Keratinocyte (primary cell): ENCODE data around the gene VWC2. TPM values are rescaled to one million over a fixed set of nuclear protein-coding genes. Genes with fewer than 3 reads are reported as not detected.

ENCODE experiments used
- DNase-seq: peaks from one replicate; pipeline ENCODE4 v3.0.0-alpha.2; 2011; ENCODE audit warnings: low read depth, missing footprints, low spot score
- FAIRE-seq: peaks from 2 replicates; lab custom pipeline; 2011; peaks lifted over from hg19 to GRCh38; lab: Jason Lieb, UNC
- H2AFZ ChIP-seq: 2 replicates; pipeline ENCODE4 v1.6.0; 2012; ENCODE audit warnings: low read length, control low read depth, inconsistent platforms; ENCODE audit not compliant: control insufficient read depth
- H3K27ac ChIP-seq: 2 replicates; pipeline ENCODE4 v1.5.1; 2011; ENCODE audit warnings: low read length; ENCODE audit not compliant: control insufficient read depth, insufficient read depth
- H3K27me3 ChIP-seq: 3 replicates; pipeline ENCODE4 v1.6.0; 2011; ENCODE audit warnings: low read length; ENCODE audit not compliant: control insufficient read depth, insufficient read depth; ENCODE audit errors: extremely low read depth
- H3K36me3 ChIP-seq, 2 experiments: 2 replicates in 1 of 2; 3 replicates in 1 of 2; pipeline ENCODE4 v1.5.1; 2011; ENCODE audit warnings: low read length in 2 of 2, mild to moderate bottlenecking in 1 of 2; ENCODE audit not compliant: control insufficient read depth in 2 of 2, insufficient read depth in 2 of 2; ENCODE audit errors: extremely low read depth in 1 of 2
- H3K4me1 ChIP-seq: 3 replicates; pipeline ENCODE4 v1.5.1; 2011; ENCODE audit warnings: low read length; ENCODE audit not compliant: control insufficient read depth, insufficient read depth; ENCODE audit errors: extremely low read depth
- H3K4me2 ChIP-seq: 3 replicates; pipeline ENCODE4 v1.6.0; 2011; ENCODE audit warnings: low read depth, low read length; ENCODE audit not compliant: control insufficient read depth, insufficient read depth; ENCODE audit errors: extremely low read depth
- H3K4me3 ChIP-seq, 3 experiments: fragments of 200-600 bp in 1 of 3; sonication (generic) in 1 of 3; 2 replicates in 2 of 3; 3 replicates in 1 of 3; pipeline ENCODE4 v1.5.1; 2011 to 2016; ENCODE audit warnings: low read length in 3 of 3, mild to moderate bottlenecking in 3 of 3, control low read depth in 2 of 3, inconsistent platforms in 1 of 3, low read depth in 1 of 3, mixed read lengths in 1 of 3, mixed run types in 1 of 3, moderate library complexity in 1 of 3; ENCODE audit not compliant: control insufficient read depth in 2 of 3, insufficient read depth in 2 of 3; ENCODE audit errors: extremely low read depth in 1 of 3
- H3K79me2 ChIP-seq: 2 replicates; pipeline ENCODE4 v1.6.0; 2012; ENCODE audit warnings: low read length; ENCODE audit not compliant: control insufficient read depth, insufficient read depth
- H3K9ac ChIP-seq: 3 replicates; pipeline ENCODE4 v1.6.0; 2011; ENCODE audit warnings: low read length; ENCODE audit not compliant: control insufficient read depth, insufficient read depth; ENCODE audit errors: extremely low read depth
- H3K9me1 ChIP-seq: 3 replicates; pipeline ENCODE4 v1.6.0; 2011; ENCODE audit warnings: low read length; ENCODE audit not compliant: control insufficient read depth, insufficient read depth; ENCODE audit errors: extremely low read depth
- H3K9me3 ChIP-seq: 2 replicates; pipeline ENCODE4 v1.5.1; 2012; ENCODE audit warnings: low read depth, low read length; ENCODE audit not compliant: control insufficient read depth
- H4K20me1 ChIP-seq: 3 replicates; pipeline ENCODE4 v1.6.0; 2011; ENCODE audit warnings: low read length; ENCODE audit not compliant: control insufficient read depth, insufficient read depth; ENCODE audit errors: extremely low read depth
- CTCF ChIP-seq, 3 experiments: IDR thresholded peaks in 1 of 3; conservative IDR thresholded peaks in 1 of 3; optimal IDR thresholded peaks in 1 of 3; 2 replicates in 2 of 3; 3 replicates in 1 of 3; pipeline versions ENCODE3 to v1.5.1; 2011; ENCODE audit warnings: low read length in 3 of 3, mild to moderate bottlenecking in 3 of 3, moderate library complexity in 2 of 3, control low read depth in 1 of 3, inconsistent platforms in 1 of 3; ENCODE audit not compliant: insufficient read depth in 2 of 3; ENCODE audit errors: extremely low read depth in 1 of 3
- EZH2 ChIP-seq: IDR thresholded peaks from one replicate; pipeline ENCODE4 v1.6.1; 2012; ENCODE audit warnings: inconsistent platforms, mild to moderate bottlenecking, low read length, moderate library complexity
- dilution Hi-C: fragments of 300-500 bp; cut with MboI; formaldehyde crosslinking; loops from one replicate; pipeline ENCODE4 v1.7.0; 2020; ENCODE audit warnings: low sequenced_read_pairs; ENCODE audit not compliant: extremely low pct_ligation_motif_present
- polyA plus RNA-seq, 5 experiments: library from polyadenylated mRNA; depleted of rRNA in 3 of 5; stranded (reverse) in 3 of 5; stranded (forward) in 1 of 5; unstranded in 1 of 5; fragments of >200 nt; gene quantifications; 1 replicate in 1 of 5; 2 replicates in 3 of 5; 3 replicates in 1 of 5; pipeline versions ENCODE4 v1.2.1 to v1.2.3, GENCODE V29; 2011 to 2012; ENCODE audit warnings: missing spikeins in 2 of 5, low read depth in 1 of 5, low replicate concordance in 1 of 5

The VWC2 gene
- polyA plus RNA-seq, 1 donor (not counting 4 experiments of a cell fraction or from before 2014, with no cell fraction given): not detected

DNA sequence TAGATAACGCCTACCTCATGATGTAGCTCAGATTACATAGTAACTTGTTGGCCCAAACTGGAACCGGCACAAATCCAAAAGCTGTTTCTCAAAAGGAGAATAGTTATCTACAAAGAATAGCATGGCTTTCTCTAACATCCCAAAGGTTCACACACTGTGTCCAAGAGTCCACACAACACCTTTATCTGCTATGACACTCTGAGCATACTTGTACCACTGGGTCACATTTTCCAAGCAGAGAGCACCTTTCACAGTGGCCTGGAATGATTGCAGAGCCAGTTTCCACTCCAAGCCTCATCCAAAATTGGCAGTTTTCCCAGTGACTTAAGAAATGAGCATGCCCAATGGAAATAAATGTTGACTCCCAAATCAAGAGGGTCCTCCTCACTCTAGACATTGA, 155.3 kb downstream of the VWC2 start:
- H3K79me2 ChIP-seq: no peaks in the 10 kb centered on the region
- no peak overlapping the region for H3K4me2 ChIP-seq
- no peak for DNase-seq
- FAIRE-seq: no peak
- H4K20me1 ChIP-seq: no peaks in the 10 kb centered on the region
- no peaks in the 10 kb centered on the region for H3K9me3 ChIP-seq
- H3K27me3 ChIP-seq: no peaks in the 10 kb centered on the region
- no peak overlapping the region for H2AFZ ChIP-seq
- no peak overlapping the region for H3K9ac ChIP-seq
- no peaks in the 10 kb centered on the region for H3K9me1 ChIP-seq
- no peak overlapping the region for H3K27ac ChIP-seq
- H3K4me3 ChIP-seq: no peak overlapping the region
- H3K36me3 ChIP-seq: no peaks in the 10 kb centered on the region
- dilution Hi-C loops: no loop called here
- TF ChIP-seq CTCF (optimal IDR thresholded peaks at IDR 0.05 in 1 of 3, IDR thresholded peaks at IDR 0.05 in 1 of 3, conservative IDR thresholded peaks at IDR 0.05 in 1 of 3; ENCODE audit: extremely low read depth in 1 of 3, insufficient read depth in 2 of 3, low read length in 3 of 3): no peak
- TF ChIP-seq EZH2: no peak
- no peaks in the 10 kb centered on the region for H3K4me1 ChIP-seq

GRCh38 chr7:49931627-49932026, 158.2 kb downstream of the VWC2 start:
- Histone ChIP-seq H3K9me3 (no peaks in the 10 kb centered on the region), H3K27me3 (no peaks in the 10 kb centered on the region), H3K79me2 (no peaks in the 10 kb centered on the region), H2AFZ (no peak overlapping the region), H3K9ac (no peak overlapping the region), H3K4me2 (no peak overlapping the region), H4K20me1 (no peaks in the 10 kb centered on the region), H3K36me3 (no peaks in the 10 kb centered on the region), H3K27ac (no peak overlapping the region), H3K9me1 (no peaks in the 10 kb centered on the region), H3K4me1 (no peaks in the 10 kb centered on the region), H3K4me3 (no peak overlapping the region)
- FAIRE-seq (no peak), DNase-seq (no peak)
- dilution Hi-C loops: no loop called here
- TF ChIP-seq EZH2 (no peak), CTCF (optimal IDR thresholded peaks at IDR 0.05 in 1 of 3, IDR thresholded peaks at IDR 0.05 in 1 of 3, conservative IDR thresholded peaks at IDR 0.05 in 1 of 3; ENCODE audit: extremely low read depth in 1 of 3, insufficient read depth in 2 of 3, low read length in 3 of 3) (no peak)
